Measurements from ENCODE around the gene NFIX. TPM values are rescaled to one million over a fixed set of nuclear protein-coding genes. Genes with fewer than 3 reads are reported as not detected.
A peak's percentile ranks its signal among the peaks of the same experiment; 100 is the strongest.

NFIX gene
- total and polyA plus RNA-seq, 9 of the 15 experiments (the other 6 are each of a cell fraction or from before 2014, with no cell fraction given), result 0.28 to 26.8 (median 5.4) TPM

GRCh38 chr19:13095934-13096927 is 101.0 kb downstream of the NFIX start (continued):
- TF ChIP-seq, protein P1, sequence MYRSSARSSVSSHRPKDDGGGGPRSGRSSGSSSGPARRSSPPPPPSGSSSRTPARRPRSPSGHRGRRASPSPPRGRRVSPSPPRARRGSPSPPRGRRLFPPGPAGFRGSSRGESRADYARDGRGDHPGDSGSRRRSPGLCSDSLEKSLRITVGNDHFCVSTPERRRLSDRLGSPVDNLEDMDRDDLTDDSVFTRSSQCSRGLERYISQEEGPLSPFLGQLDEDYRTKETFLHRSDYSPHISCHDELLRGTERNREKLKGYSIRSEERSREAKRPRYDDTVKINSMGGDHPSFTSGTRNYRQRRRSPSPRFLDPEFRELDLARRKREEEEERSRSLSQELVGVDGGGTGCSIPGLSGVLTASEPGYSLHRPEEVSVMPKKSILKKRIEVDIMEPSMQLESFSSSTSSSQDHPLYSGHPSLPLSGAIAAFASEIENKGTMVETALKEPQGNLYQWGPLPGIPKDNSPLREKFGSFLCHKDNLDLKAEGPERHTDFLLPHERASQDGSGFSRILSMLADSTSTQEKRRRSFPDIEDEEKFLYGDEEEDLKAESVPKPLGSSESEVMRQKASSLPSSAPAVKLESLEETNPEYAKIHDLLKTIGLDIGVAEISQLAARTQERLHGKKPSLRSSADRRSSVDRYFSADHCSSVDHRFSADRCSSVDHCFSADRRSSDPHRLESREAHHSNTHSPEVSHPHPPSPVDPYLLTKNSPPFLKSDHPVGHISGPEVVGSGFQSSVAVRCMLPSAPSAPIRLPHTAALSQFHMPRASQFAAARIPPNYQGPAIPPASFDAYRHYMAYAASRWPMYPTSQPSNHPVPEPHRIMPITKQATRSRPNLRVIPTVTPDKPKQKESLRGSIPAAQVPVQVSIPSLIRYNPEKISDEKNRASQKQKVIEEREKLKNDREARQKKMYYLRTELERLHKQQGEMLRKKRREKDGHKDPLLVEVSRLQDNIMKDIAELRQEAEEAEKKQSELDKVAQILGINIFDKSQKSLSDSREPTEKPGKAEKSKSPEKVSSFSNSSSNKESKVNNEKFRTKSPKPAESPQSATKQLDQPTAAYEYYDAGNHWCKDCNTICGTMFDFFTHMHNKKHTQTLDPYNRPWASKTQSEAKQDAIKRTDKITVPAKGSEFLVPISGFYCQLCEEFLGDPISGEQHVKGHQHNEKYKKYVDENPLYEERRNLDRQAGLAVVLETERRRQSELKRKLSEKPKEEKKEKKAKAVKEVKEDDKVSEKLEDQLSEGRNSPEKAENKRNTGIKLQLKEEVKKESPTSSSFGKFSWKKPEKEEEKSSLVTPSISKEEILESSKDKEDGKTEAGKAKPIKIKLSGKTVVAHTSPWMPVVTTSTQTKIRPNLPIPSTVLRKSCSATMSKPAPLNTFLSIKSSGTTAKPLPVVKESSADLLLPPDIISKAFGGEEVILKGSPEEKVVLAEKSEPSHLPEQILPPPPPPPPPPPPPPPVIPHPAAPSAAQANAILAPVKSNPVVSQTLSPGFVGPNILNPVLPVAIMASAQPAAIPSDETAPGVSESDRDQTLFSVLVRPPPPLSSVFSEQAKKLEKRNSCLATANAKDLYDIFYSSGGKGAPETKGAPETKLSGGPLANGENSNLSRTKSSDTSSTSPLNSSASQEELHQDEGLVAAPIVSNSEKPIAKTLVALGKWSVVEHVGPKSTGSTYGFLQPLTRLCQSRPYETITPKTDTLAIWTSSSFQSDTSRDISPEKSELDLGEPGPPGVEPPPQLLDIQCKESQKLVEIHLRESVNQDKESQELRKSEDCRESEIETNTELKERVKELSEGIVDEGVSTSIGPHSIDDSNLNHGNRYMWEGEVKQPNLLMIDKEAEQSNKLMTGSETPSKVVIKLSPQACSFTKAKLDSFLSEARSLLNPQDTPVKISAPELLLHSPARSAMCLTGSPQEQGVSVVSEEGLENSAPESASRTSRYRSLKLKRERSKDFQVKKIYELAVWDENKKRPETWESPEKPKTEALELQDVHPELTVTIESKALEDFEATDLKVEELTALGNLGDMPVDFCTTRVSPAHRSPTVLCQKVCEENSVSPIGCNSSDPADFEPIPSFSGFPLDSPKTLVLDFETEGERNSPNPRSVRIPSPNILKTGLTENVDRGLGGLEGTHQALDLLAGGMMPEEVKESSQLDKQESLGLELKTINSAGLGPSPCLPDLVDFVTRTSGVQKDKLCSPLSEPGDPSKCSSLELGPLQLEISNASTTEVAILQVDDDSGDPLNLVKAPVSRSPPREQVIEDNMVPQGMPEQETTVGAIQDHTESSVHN (IDR thresholded peaks at IDR 0.05; ENCODE audit: borderline replicate concordance in 1 of 2, low read depth in 1 of 2), result no peak
- TF ChIP-seq ZC3H11A (IDR thresholded peaks at IDR 0.05; ENCODE audit: low read depth, low read length) (no peak), SMAD2 (IDR thresholded peaks at IDR 0.05; ENCODE audit: low read depth, low read length) (no peak), NONO (IDR thresholded peaks at IDR 0.05; ENCODE audit: low read depth in 2 of 2, low read length in 1 of 2) (no peak), KDM5B (IDR thresholded peaks at IDR 0.05; ENCODE audit: insufficient replicate concordance, low read depth, low read length) (peak; percentile 72), ZNF217 (CRISPR knock-in tag; IDR thresholded peaks at IDR 0.05) (no peak), ETV1 (tag; conservative IDR thresholded peaks at IDR 0.05; ENCODE audit: low read depth) (no peak), EWSR1 (IDR thresholded peaks at IDR 0.05; ENCODE audit: borderline replicate concordance, low read depth, partially characterized antibody) (no peak), ZNF436 (CRISPR knock-in tag; IDR thresholded peaks at IDR 0.05) (no peak), HMG20A (CRISPR knock-in tag; conservative IDR thresholded peaks at IDR 0.05) (no peak), CBFA2T2 (conservative IDR thresholded peaks at IDR 0.05) (no peak), PHB (CRISPR knock-in tag; IDR thresholded peaks at IDR 0.05) (no peak)
- TF ChIP-seq, protein P2, sequence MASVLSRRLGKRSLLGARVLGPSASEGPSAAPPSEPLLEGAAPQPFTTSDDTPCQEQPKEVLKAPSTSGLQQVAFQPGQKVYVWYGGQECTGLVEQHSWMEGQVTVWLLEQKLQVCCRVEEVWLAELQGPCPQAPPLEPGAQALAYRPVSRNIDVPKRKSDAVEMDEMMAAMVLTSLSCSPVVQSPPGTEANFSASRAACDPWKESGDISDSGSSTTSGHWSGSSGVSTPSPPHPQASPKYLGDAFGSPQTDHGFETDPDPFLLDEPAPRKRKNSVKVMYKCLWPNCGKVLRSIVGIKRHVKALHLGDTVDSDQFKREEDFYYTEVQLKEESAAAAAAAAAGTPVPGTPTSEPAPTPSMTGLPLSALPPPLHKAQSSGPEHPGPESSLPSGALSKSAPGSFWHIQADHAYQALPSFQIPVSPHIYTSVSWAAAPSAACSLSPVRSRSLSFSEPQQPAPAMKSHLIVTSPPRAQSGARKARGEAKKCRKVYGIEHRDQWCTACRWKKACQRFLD (CRISPR knock-in tag; IDR thresholded peaks at IDR 0.05), result no peak; the same call in 1 of the 2 replicates
- TF ChIP-seq, protein P3, sequence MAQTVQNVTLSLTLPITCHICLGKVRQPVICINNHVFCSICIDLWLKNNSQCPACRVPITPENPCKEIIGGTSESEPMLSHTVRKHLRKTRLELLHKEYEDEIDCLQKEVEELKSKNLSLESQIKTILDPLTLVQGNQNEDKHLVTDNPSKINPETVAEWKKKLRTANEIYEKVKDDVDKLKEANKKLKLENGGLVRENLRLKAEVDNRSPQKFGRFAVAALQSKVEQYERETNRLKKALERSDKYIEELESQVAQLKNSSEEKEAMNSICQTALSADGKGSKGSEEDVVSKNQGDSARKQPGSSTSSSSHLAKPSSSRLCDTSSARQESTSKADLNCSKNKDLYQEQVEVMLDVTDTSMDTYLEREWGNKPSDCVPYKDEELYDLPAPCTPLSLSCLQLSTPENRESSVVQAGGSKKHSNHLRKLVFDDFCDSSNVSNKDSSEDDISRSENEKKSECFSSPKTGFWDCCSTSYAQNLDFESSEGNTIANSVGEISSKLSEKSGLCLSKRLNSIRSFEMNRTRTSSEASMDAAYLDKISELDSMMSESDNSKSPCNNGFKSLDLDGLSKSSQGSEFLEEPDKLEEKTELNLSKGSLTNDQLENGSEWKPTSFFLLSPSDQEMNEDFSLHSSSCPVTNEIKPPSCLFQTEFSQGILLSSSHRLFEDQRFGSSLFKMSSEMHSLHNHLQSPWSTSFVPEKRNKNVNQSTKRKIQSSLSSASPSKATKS (CRISPR knock-in tag; IDR thresholded peaks at IDR 0.05), result 0 out of 2 replicates have a peak, but pooled peaks have one; percentile 45
